ENCODE data around the gene IGLON5. TPM values are rescaled to one million over a fixed set of nuclear protein-coding genes. Genes with fewer than 3 reads are reported as not detected.

Gene IGLON5
- total RNA-seq, 2 donors from 2014 or later: 12.6 TPM; not detected in 1

- Histone ChIP-seq H3K4me1 (replicated peaks) (no peaks in the 10 kb centered on the region), H3K9me3 (no peaks in the 10 kb centered on the region), H3K27me3 (replicated peaks; ENCODE audit: insufficient read depth) (no peaks in the 10 kb centered on the region), H3K36me3 (no peaks in the 10 kb centered on the region), H3K4me3 (no peak overlapping the region), H3K27ac (no peak overlapping the region)
- intact Hi-C loops (cut with DNase I): no loop called here
- no peak for TF ChIP-seq CTCF (IDR thresholded peaks at IDR 0.05)
- no peak for TF ChIP-seq POLR2A (IDR thresholded peaks at IDR 0.05)
- no peak for TF ChIP-seq POLR2AphosphoS5 (IDR thresholded peaks at IDR 0.05)
- WGBS: 69% methylated on average over 11 of the region's 11 CpGs
- DNase-seq (ENCODE audit: low spot score): no peak
These were observed 64.2 kb downstream of the IGLON5 start for GRCh38 chr19:51375504-51376221.

GRCh38 chr19:51377422-51377821 lies 66.0 kb downstream of the IGLON5 start:
- TF ChIP-seq POLR2AphosphoS5 (IDR thresholded peaks at IDR 0.05) (no peak), CTCF (IDR thresholded peaks at IDR 0.05) (no peak), POLR2A (IDR thresholded peaks at IDR 0.05) (no peak)
- WGBS: 86% methylated on average over 2 of the region's 2 CpGs
- no peaks in the 10 kb centered on the region for H3K36me3 ChIP-seq
- intact Hi-C loops (cut with DNase I): no loop called here
- H3K4me3 ChIP-seq: no peak overlapping the region
- H3K4me1 ChIP-seq (replicated peaks): no peaks in the 10 kb centered on the region
- H3K9me3 ChIP-seq: no peaks in the 10 kb centered on the region
- DNase-seq (ENCODE audit: low spot score): no peak
- no peaks in the 10 kb centered on the region for H3K27me3 ChIP-seq (replicated peaks; ENCODE audit: insufficient read depth)
- H3K27ac ChIP-seq: no peak overlapping the region

- WGBS: 93% methylated on average over 9 of the region's 9 CpGs
- no peaks in the 10 kb centered on the region for H3K27me3 ChIP-seq (replicated peaks; ENCODE audit: insufficient read depth)
- no peak overlapping the region for H3K4me3 ChIP-seq
- DNase-seq (ENCODE audit: low spot score): no peak
- TF ChIP-seq CTCF (IDR thresholded peaks at IDR 0.05): no peak
- TF ChIP-seq POLR2AphosphoS5 (IDR thresholded peaks at IDR 0.05): no peak
- no peak for TF ChIP-seq POLR2A (IDR thresholded peaks at IDR 0.05)
- H3K9me3 ChIP-seq: no peaks in the 10 kb centered on the region
- H3K27ac ChIP-seq: no peak overlapping the region
- intact Hi-C loops (cut with DNase I): no loop called here
- H3K4me1 ChIP-seq (replicated peaks): no peaks in the 10 kb centered on the region
- H3K36me3 ChIP-seq: no peaks in the 10 kb centered on the region
These were observed 68.9 kb downstream of the IGLON5 start for GRCh38 chr19:51380379-51380778.

Other genes starting within 250 kb of the IGLON5 start
- under 1 TPM in 1 of 2 donors, not detected in 1; 0.77 TPM for gene KLK13, start 246.6 kb upstream of the IGLON5 start, total RNA-seq
- gene KLK14, start 228.8 kb upstream of the IGLON5 start, total RNA-seq: 1 to 10 TPM; 4.2 to 5.3 TPM
- 10 to 100 TPM; 18.7 to 21.4 TPM for gene CTU1, start 203.2 kb upstream of the IGLON5 start, total RNA-seq
- gene SIGLEC9, start 186.7 kb upstream of the IGLON5 start, total RNA-seq: 1 to 10 TPM in 1 of 2 donors, under 1 TPM in 1; 0.77 to 8.2 TPM
- not detected for gene SIGLEC7, start 169.3 kb upstream of the IGLON5 start, total RNA-seq
- gene CD33, start 86.6 kb upstream of the IGLON5 start, total RNA-seq: 1 to 10 TPM; 1.9 to 2.5 TPM
- 1 to 10 TPM in 1 of 2 donors, not detected in 1; 1.6 TPM for gene SIGLECL1, start 60.6 kb upstream of the IGLON5 start, total RNA-seq
- 1 to 10 TPM; 2.3 to 9.9 TPM for gene VSIG10L, start 30.5 kb downstream of the IGLON5 start, total RNA-seq
- gene ETFB, start 54.7 kb downstream of the IGLON5 start, total RNA-seq: 100 to 1,000 TPM in 1 of 2 donors, 10 to 100 TPM in 1; 82.8 to 118 TPM
- 1 to 10 TPM in 1 of 2 donors, not detected in 1; 4.2 TPM for gene CLDND2, start 57.4 kb downstream of the IGLON5 start, total RNA-seq
- 1 to 10 TPM in 1 of 2 donors, not detected in 1; 1.8 TPM for gene NKG7, start 61.0 kb downstream of the IGLON5 start, total RNA-seq
- not detected for gene LIM2, start 76.3 kb downstream of the IGLON5 start, total RNA-seq
- 10 to 100 TPM in 1 of 2 donors, not detected in 1; 16.0 TPM for gene C19orf84, start 78.9 kb downstream of the IGLON5 start, total RNA-seq
- gene SIGLEC10, start 106.0 kb downstream of the IGLON5 start, total RNA-seq: 1 to 10 TPM; 7.1 to 7.5 TPM
- gene SIGLEC8, start 146.8 kb downstream of the IGLON5 start, total RNA-seq: 1 to 10 TPM; 1.0 to 3.0 TPM
- not detected for gene CEACAM18, start 166.9 kb downstream of the IGLON5 start, total RNA-seq
- gene SIGLEC12, start 190.2 kb downstream of the IGLON5 start, total RNA-seq: under 1 TPM in 1 of 2 donors, not detected in 1; 0.91 TPM
- gene SIGLEC6, start 220.0 kb downstream of the IGLON5 start, total RNA-seq: under 1 TPM in 1 of 2 donors, not detected in 1; 0.68 TPM

Measured in prostate gland (tissue), 2 donors.